Esophagus muscularis mucosa (tissue), 4 donors: ENCODE results near the gene HSD11B1. TPM values are rescaled to one million over a fixed set of nuclear protein-coding genes. Genes with fewer than 3 reads are reported as not detected.

Source experiments
- DNase-seq: peaks from one replicate; pipeline ENCODE4 v3.0.0-alpha.2; 2017; ENCODE audit errors: extremely low spot score
- H3K27ac ChIP-seq, 4 donors: fragments of 200-600 bp; sonication (generic); replicated peaks in 1 of 4; 1 replicate in 3 of 4; 2 replicates in 1 of 4; pipeline ENCODE4 v1.5.1; 2016 to 2019; ENCODE audit warnings: mild to moderate bottlenecking in 1 of 4
- H3K27me3 ChIP-seq, 4 donors: fragments of 200-600 bp; sonication (generic); one replicate each; pipeline versions ENCODE4 v1.5.1 to v1.6.0; 2016 to 2019
- H3K36me3 ChIP-seq, 4 donors: fragments of 200-600 bp; sonication (generic); one replicate each; pipeline ENCODE4 v1.5.1; 2016 to 2019
- H3K4me1 ChIP-seq, 4 donors: fragments of 200-600 bp; sonication (generic); one replicate each; pipeline ENCODE4 v1.5.1; 2016 to 2019
- H3K4me3 ChIP-seq, 4 donors: fragments of 200-600 bp; sonication (generic); 1 replicate in 2 of 4; 2 replicates in 2 of 4; pipeline ENCODE4 v1.5.1; 2016 to 2019; ENCODE audit warnings: mild to moderate bottlenecking in 4 of 4, moderate library complexity in 1 of 4
- H3K9me3 ChIP-seq, 4 donors: fragments of 200-600 bp; sonication (generic); 1 replicate in 3 of 4; 2 replicates in 1 of 4; pipeline ENCODE4 v1.5.1; 2016 to 2019
- EP300 ChIP-seq: sonication (generic); formaldehyde crosslinking; IDR thresholded peaks from one replicate; pipeline ENCODE4 v1.6.1; 2017; ENCODE audit warnings: antibody characterized with exemption
- POLR2A ChIP-seq: fragments of 450-650 bp; IDR thresholded peaks from one replicate; pipeline ENCODE4 v1.6.1; 2017; ENCODE audit warnings: antibody characterized with exemption, moderate library complexity, mild to moderate bottlenecking, low read depth
- POLR2AphosphoS5 ChIP-seq, 2 donors: sonication (generic); formaldehyde crosslinking; IDR thresholded peaks; one replicate each; pipeline ENCODE4 v1.6.1; 2017; ENCODE audit warnings: antibody characterized with exemption in 2 of 2
- WGBS: methylation state at CpG from one replicate; pipeline ENCODE4 v1.1.5; 2018; 5-methylcytosine and 5-hydroxymethylcytosine counted together
- intact Hi-C: fragments of 100-400 bp; cut with DNase I; formaldehyde crosslinking; loops from one replicate; pipeline ENCODE4 v1.15.1; 2023
- total RNA-seq, 4 donors: library from RNA; depleted of rRNA; stranded (reverse); fragments of >200 nt; gene quantifications; one replicate each; pipeline versions ENCODE4 v1.1.0 to v1.2.1, GENCODE V29; 2016
- TF ChIP-seq, protein P1 (sequence below), 3 experiments: fragments of 200-600 bp in 2 of 3; fragments of 450-650 bp in 1 of 3; sonication (generic) in 2 of 3; IDR thresholded peaks; one replicate each; pipeline ENCODE4 v1.5.1; 2017 to 2019; ENCODE audit warnings: antibody characterized with exemption in 3 of 3, mild to moderate bottlenecking in 2 of 3, moderate library complexity in 1 of 3

The HSD11B1 gene
- total RNA-seq, 4 donors from 2014 or later = 5.0 to 17.2 (median 6.2) TPM

DNA sequence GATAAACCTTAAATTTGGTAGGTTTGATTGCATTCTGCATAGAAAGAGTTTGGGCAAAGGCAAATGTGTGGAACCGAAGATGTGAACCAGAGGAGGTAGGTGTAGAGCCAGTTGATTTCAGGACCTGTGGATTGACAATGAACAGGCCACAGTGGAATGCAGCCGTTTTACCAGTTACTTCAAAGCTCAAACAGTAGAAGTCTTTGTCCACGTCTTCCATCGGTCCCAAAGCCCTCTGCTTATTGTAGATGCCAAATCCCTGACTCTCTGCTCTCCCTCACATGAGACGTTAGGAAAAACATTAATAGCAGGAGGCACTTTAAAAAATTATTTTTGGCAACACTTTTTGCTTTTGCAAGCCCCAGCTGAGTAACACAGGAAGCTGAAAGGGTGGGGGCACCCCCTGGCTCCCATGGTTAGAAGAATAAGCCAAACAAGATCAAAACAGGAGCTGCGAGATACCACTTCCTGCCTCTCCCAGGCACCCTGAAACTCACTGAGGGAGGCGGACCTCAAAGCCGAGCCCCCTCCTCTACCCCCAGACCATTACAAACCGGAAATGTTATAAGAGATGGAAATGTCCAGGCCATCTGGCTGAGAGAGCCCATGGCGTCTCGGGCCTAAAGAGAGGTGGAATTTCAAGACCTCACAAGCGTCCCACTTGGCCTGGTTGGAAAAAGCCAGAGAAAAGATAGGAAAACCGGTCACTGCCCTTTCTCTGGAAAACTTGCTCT lies 64.7 kb downstream of the HSD11B1 start:
- Histone ChIP-seq H3K4me3 (peak overlapping the region; percentile 17 to 38 (median 22)), H3K27me3 (no peaks in the 10 kb centered on the region), H3K27ac (peak overlapping the region; percentile 67 to 83 (median 74)), H3K4me1 (peaks cover 23 to 44% (median 40%) of the 10 kb centered on the region in 4 donors), H3K36me3 (no peaks in the 10 kb centered on the region), H3K9me3 (no peaks in the 10 kb centered on the region)
- DNase-seq = peak; percentile 94
- 10% methylated on average over 13 of the region's 13 CpGs for WGBS
- intact Hi-C loops = no loop called here
- TF ChIP-seq POLR2AphosphoS5 (IDR thresholded peaks at IDR 0.05) (peak; percentile 49 to 74), POLR2A (no peak), EP300 (no peak)
- TF ChIP-seq, protein P1, sequence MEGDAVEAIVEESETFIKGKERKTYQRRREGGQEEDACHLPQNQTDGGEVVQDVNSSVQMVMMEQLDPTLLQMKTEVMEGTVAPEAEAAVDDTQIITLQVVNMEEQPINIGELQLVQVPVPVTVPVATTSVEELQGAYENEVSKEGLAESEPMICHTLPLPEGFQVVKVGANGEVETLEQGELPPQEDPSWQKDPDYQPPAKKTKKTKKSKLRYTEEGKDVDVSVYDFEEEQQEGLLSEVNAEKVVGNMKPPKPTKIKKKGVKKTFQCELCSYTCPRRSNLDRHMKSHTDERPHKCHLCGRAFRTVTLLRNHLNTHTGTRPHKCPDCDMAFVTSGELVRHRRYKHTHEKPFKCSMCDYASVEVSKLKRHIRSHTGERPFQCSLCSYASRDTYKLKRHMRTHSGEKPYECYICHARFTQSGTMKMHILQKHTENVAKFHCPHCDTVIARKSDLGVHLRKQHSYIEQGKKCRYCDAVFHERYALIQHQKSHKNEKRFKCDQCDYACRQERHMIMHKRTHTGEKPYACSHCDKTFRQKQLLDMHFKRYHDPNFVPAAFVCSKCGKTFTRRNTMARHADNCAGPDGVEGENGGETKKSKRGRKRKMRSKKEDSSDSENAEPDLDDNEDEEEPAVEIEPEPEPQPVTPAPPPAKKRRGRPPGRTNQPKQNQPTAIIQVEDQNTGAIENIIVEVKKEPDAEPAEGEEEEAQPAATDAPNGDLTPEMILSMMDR (IDR thresholded peaks at IDR 0.05) = no peak

DNA sequence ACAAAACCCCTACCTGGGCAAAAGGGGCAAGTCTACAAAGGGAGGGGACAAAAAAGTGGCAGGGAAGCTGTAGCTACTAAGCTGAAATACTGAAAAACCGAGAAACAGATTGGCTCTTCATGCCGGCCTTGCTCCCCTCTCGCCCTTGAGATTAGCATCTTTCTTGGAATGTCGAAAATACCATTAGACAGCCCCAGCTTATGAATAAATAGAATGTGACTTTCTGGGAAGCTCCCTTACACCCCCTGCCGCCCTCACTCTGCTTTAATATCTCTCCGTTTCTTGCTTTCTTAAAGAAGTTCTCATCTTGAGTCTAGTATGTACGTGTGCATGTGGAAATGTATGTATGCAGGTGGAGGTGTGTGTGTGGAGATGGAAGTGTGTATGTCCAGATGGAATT lies 65.3 kb downstream of the HSD11B1 start:
- no peak for DNase-seq
- Histone ChIP-seq H3K27me3 (no peaks in the 10 kb centered on the region), H3K4me1 (peaks cover 23 to 44% (median 40%) of the 10 kb centered on the region in 4 donors), H3K27ac (peak overlapping the region; percentile 67 to 83 (median 74)), H3K36me3 (no peaks in the 10 kb centered on the region), H3K4me3 (peak overlapping the region; percentile 17 to 38 (median 22)), H3K9me3 (no peaks in the 10 kb centered on the region)
- 64% methylated on average over 7 of the region's 7 CpGs for WGBS
- intact Hi-C loops = no loop called here
- no peak for TF ChIP-seq POLR2A
- TF ChIP-seq EP300 = no peak
- no peak for TF ChIP-seq POLR2AphosphoS5 (IDR thresholded peaks at IDR 0.05)
- TF ChIP-seq, protein P1 (IDR thresholded peaks at IDR 0.05) = no peak

DNA sequence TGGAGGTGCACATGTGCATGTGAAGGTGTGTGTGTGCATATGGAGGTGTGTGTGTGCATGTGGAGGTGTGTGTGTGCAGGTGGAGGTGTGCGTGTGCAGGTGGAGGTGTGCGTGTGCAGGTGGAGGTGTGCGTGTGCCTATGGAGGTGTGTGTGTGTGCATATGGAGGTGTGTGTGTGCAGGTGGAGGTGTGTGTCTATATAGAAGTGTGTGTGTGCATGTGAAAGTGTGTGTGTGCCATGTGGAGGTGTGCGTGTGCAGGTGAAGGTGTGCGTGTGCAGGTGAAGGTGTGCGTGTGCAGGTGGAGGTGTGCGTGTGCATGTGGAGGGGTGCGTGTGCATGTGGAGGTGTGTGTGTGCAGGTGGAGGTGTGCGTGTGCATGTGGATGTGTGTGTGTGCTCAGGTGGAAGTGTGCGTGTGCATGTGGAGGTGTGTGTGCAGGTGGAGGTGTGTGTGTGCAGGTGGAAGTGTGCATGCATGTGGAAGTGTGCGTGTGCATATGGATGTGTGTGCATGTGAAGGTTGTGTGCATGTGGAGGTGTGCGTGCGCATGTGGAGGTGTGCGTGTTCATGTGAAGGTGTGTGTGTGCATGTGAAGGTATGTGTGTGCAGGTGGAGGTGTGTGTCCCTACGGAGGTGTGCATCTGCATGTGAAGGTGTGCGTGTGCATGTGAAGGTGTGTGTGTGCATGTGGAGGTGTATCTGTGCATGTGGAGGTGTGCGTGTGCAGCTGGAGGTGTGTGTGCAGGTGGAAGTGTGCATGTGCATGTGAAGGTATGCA lies 66.2 kb downstream of the HSD11B1 start:
- WGBS = 92% methylated on average over 17 of the region's 17 CpGs
- TF ChIP-seq POLR2AphosphoS5 (IDR thresholded peaks at IDR 0.05) (no peak), POLR2A (no peak), EP300 (no peak)
- TF ChIP-seq, protein P1 (IDR thresholded peaks at IDR 0.05) = no peak
- Histone ChIP-seq H3K4me3 (no peak overlapping the region), H3K27me3 (no peaks in the 10 kb centered on the region), H3K9me3 (no peaks in the 10 kb centered on the region), H3K27ac (no peak overlapping the region), H3K4me1 (peaks cover 23 to 44% (median 40%) of the 10 kb centered on the region in 4 donors), H3K36me3 (no peaks in the 10 kb centered on the region)
- no peak for DNase-seq
- intact Hi-C loops = no loop called here

DNA sequence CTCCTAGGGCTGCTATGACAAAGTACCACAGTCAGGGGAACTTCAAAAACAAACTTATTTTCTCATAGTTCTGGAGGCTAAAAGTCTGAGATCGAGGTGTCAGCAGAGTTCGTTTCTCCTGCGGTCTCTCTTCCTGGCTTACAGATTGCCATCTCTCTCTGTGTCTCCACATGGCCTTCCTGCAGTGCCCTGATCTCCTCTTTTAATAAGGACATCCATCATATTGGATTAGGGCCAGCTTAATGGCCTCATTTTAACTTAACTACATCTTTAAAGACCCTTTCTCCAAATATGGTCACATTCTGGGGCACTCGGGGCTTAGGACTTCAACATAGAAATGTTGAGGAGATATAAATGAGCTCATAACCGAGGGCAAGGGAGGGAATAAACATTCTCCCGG lies 67.5 kb downstream of the HSD11B1 start:
- Histone ChIP-seq H3K4me3 (no peak overlapping the region), H3K36me3 (no peaks in the 10 kb centered on the region), H3K9me3 (no peaks in the 10 kb centered on the region), H3K27ac (no peak overlapping the region), H3K27me3 (no peaks in the 10 kb centered on the region), H3K4me1 (peaks cover 23 to 44% (median 40%) of the 10 kb centered on the region in 4 donors)
- no peak for TF ChIP-seq EP300
- TF ChIP-seq, protein P1 (IDR thresholded peaks at IDR 0.05) = no peak
- TF ChIP-seq POLR2A = no peak
- no peak for TF ChIP-seq POLR2AphosphoS5 (IDR thresholded peaks at IDR 0.05)
- intact Hi-C loops = no loop called here
- WGBS = 42% methylated on average over 6 of the region's 6 CpGs
- no peak for DNase-seq
